ENCODE data around the gene MAST2. TPM values are rescaled to one million over a fixed set of nuclear protein-coding genes. Genes with fewer than 3 reads are reported as not detected.

MAST2 gene
- total RNA-seq, 1 donor from 2014 or later = 63.9 TPM

DNA sequence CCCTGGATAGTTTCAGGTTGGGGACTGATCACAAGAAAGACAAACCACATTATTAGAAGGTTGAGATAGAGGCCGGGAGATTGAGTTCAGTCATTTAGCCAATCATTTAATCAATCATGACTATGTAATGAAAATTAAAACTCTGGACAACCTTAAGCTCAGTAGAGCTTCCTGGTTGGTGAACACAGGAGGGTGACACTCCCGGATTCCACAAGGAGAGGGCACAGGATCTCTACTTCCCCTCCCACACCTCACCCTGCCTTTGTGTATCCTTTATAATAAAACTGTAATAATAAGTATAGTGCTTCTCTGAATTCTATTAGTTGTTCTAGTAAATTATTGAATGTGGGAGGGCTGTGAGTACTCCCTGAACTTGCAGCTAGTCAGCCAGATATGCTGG is 178.9 kb downstream of the MAST2 start:
- no peaks in the 10 kb centered on the region for H3K9me3 Mint-ChIP-seq (ENCODE audit: unreplicated experiment)
- H3K27ac Mint-ChIP-seq (ENCODE audit: unreplicated experiment) = no peak overlapping the region
- peaks cover 18% of the 10 kb centered on the region for H3K4me1 Mint-ChIP-seq (ENCODE audit: unreplicated experiment)
- no peaks in the 10 kb centered on the region for H3K36me3 Mint-ChIP-seq (ENCODE audit: unreplicated experiment)
- DNase-seq (ENCODE audit: extremely low spot score, unreplicated experiment) = no peak
- H3K4me3 Mint-ChIP-seq (ENCODE audit: unreplicated experiment) = no peak overlapping the region
- TF ChIP-seq CTCF (IDR thresholded peaks at IDR 0.05) = no peak
- no peaks in the 10 kb centered on the region for H3K27me3 Mint-ChIP-seq (ENCODE audit: unreplicated experiment)

- H3K9me3 Mint-ChIP-seq (ENCODE audit: unreplicated experiment) = no peaks in the 10 kb centered on the region
- TF ChIP-seq CTCF (IDR thresholded peaks at IDR 0.05) = no peak
- H3K36me3 Mint-ChIP-seq (ENCODE audit: unreplicated experiment) = no peaks in the 10 kb centered on the region
- no peak overlapping the region for H3K4me3 Mint-ChIP-seq (ENCODE audit: unreplicated experiment)
- DNase-seq (ENCODE audit: extremely low spot score, unreplicated experiment) = no peak
- H3K27ac Mint-ChIP-seq (ENCODE audit: unreplicated experiment) = no peak overlapping the region
- H3K4me1 Mint-ChIP-seq (ENCODE audit: unreplicated experiment) = peaks cover 11% of the 10 kb centered on the region
- H3K27me3 Mint-ChIP-seq (ENCODE audit: unreplicated experiment) = no peaks in the 10 kb centered on the region
Observed at GRCh38 chr1:45983967-45984366, 180.6 kb downstream of the MAST2 start.

DNA sequence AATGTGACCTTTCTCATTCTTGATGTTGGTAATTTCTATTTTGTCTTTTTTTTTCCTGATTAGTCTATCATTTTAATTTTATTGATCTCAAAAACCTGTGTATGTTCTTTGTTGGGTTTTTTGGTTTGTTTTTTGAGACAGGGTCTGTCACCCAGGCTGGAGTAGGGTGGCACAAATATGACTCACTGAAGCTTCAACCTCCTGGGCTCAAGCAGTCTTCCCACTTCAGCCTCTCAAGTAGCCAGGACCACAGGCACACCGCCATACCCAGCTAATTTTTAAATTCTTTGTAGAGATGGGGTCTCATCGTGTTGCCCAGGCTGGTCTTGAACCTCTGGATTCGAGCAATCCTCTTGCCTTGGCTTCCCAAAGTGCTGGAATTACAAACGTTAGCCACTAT is 183.8 kb downstream of the MAST2 start:
- no peak overlapping the region for H3K27ac Mint-ChIP-seq (ENCODE audit: unreplicated experiment)
- no peak overlapping the region for H3K4me3 Mint-ChIP-seq (ENCODE audit: unreplicated experiment)
- H3K9me3 Mint-ChIP-seq (ENCODE audit: unreplicated experiment) = peaks cover 10% of the 10 kb centered on the region
- H3K36me3 Mint-ChIP-seq (ENCODE audit: unreplicated experiment) = peaks cover 7% of the 10 kb centered on the region
- no peak for TF ChIP-seq CTCF (IDR thresholded peaks at IDR 0.05)
- H3K4me1 Mint-ChIP-seq (ENCODE audit: unreplicated experiment) = no peaks in the 10 kb centered on the region
- H3K27me3 Mint-ChIP-seq (ENCODE audit: unreplicated experiment) = no peaks in the 10 kb centered on the region
- no peak for DNase-seq (ENCODE audit: extremely low spot score, unreplicated experiment)

DNA sequence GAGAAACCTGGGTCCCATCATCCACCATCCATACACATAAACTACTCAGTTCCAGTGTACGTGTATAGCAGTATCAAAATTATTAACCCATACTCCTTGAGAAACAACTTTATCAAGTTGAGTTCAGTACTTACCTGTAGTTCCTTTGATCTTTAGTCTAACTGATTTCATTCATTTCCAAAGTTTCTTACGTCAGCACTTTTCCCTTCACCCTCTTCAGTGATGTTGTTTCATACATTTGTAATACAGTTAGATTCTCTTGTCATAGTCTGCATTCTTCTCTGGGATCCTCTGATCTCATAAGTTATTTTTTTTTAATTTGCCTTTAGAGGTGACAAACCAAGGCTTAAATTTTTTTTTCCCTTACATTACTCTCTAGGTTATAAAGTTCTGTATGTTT is 185.8 kb downstream of the MAST2 start:
- no peaks in the 10 kb centered on the region for H3K4me1 Mint-ChIP-seq (ENCODE audit: unreplicated experiment)
- no peak overlapping the region for H3K27ac Mint-ChIP-seq (ENCODE audit: unreplicated experiment)
- TF ChIP-seq CTCF (IDR thresholded peaks at IDR 0.05) = no peak
- H3K36me3 Mint-ChIP-seq (ENCODE audit: unreplicated experiment) = peaks cover 9% of the 10 kb centered on the region
- H3K4me3 Mint-ChIP-seq (ENCODE audit: unreplicated experiment) = no peak overlapping the region
- DNase-seq (ENCODE audit: extremely low spot score, unreplicated experiment) = no peak
- H3K27me3 Mint-ChIP-seq (ENCODE audit: unreplicated experiment) = no peaks in the 10 kb centered on the region
- H3K9me3 Mint-ChIP-seq (ENCODE audit: unreplicated experiment) = peaks cover 14% of the 10 kb centered on the region

- Mint-ChIP-seq H3K9me3 (ENCODE audit: unreplicated experiment) (peaks cover 13% of the 10 kb centered on the region), H3K4me3 (ENCODE audit: unreplicated experiment) (no peak overlapping the region), H3K27me3 (ENCODE audit: unreplicated experiment) (no peaks in the 10 kb centered on the region), H3K36me3 (ENCODE audit: unreplicated experiment) (peaks cover 9% of the 10 kb centered on the region), H3K4me1 (ENCODE audit: unreplicated experiment) (peaks cover 2% of the 10 kb centered on the region), H3K27ac (ENCODE audit: unreplicated experiment) (no peak overlapping the region)
- no peak for TF ChIP-seq CTCF (IDR thresholded peaks at IDR 0.05)
- no peak for DNase-seq (ENCODE audit: extremely low spot score, unreplicated experiment)
Observed at GRCh38 chr1:45994423-45994822, 191.0 kb downstream of the MAST2 start.

Measured in osteocyte (in vitro differentiated cells).